H1 (cell line): ENCODE measurements around the gene RIPOR3. TPM values are rescaled to one million over a fixed set of nuclear protein-coding genes. Genes with fewer than 3 reads are reported as not detected.

ENCODE experiments used
- CTCF ChIA-PET: fragments of 300-600 bp; sonication (Branson Sonifier 250); formaldehyde crosslinking; loops from one replicate; lab custom pipeline; 2021; ENCODE audit not compliant: partially characterized antibody; lab: Charles Lee
- POLR2A ChIA-PET: fragments of 300-600 bp; sonication (Branson Sonifier 250); formaldehyde crosslinking; loops from one replicate; lab custom pipeline; 2021; ENCODE audit warnings: inconsistent platforms; ENCODE audit not compliant: partially characterized antibody; lab: Charles Lee
- DNase-seq, 2 experiments: peaks; one replicate each; pipeline versions ENCODE4 v3.0.0 to v3.0.0-alpha.2; 2010 to 2022; ENCODE audit warnings: low spot score in 2 of 2, low read depth in 1 of 2, mixed read lengths in 1 of 2
- FAIRE-seq: peaks from 2 replicates; lab custom pipeline; 2011; peaks lifted over from hg19 to GRCh38; lab: Jason Lieb, UNC
- H2AFZ ChIP-seq: 2 replicates; pipeline ENCODE4 v1.8.1; 2012; ENCODE audit warnings: low read length, inconsistent platforms
- H2AK5ac ChIP-seq: 2 replicates; pipeline ENCODE4 v1.6.1; 2013; ENCODE audit warnings: low read depth, low read length
- H2BK120ac ChIP-seq: replicated peaks from 2 replicates; pipeline ENCODE3; 2013; ENCODE audit warnings: low read depth, low read length, inconsistent platforms
- H2BK12ac ChIP-seq: 2 replicates; pipeline ENCODE4 v1.6.1; 2013; ENCODE audit warnings: low read depth, low read length
- H2BK15ac ChIP-seq: 2 replicates; pipeline ENCODE4 v1.6.1; 2013; ENCODE audit warnings: low read length
- H2BK20ac ChIP-seq: 2 replicates; pipeline ENCODE4 v1.6.1; 2013; ENCODE audit warnings: low read length
- H2BK5ac ChIP-seq: 2 replicates; pipeline ENCODE4 v1.6.1; 2013; ENCODE audit warnings: low read depth, low read length
- H3K14ac ChIP-seq: 2 replicates; pipeline ENCODE4 v1.6.1; 2013; ENCODE audit warnings: inconsistent platforms; ENCODE audit not compliant: insufficient read length
- H3K18ac ChIP-seq: 2 replicates; pipeline ENCODE4 v1.6.1; 2013; ENCODE audit warnings: low read length; ENCODE audit errors: extremely low read depth
- H3K23ac ChIP-seq: 2 replicates; pipeline ENCODE4 v1.6.1; 2013; ENCODE audit warnings: inconsistent platforms; ENCODE audit not compliant: insufficient read length
- H3K23me2 ChIP-seq: 2 replicates; pipeline ENCODE4 v1.6.1; 2013; ENCODE audit warnings: low read depth, low read length
- H3K27ac ChIP-seq: 2 replicates; pipeline ENCODE4 v1.6.1; 2011; ENCODE audit warnings: low read depth, low read length, inconsistent platforms
- H3K27me3 ChIP-seq, 4 experiments: replicated peaks in 1 of 4; 1 replicate in 1 of 4; 2 replicates in 3 of 4; pipeline versions ENCODE4 v1.6.1 to v1.8.1; 2011 to 2013; ENCODE audit warnings: low read length in 3 of 4, mild to moderate bottlenecking in 3 of 4, inconsistent platforms in 2 of 4, mixed read lengths in 2 of 4, moderate library complexity in 1 of 4; ENCODE audit not compliant: control insufficient read depth in 3 of 4, insufficient read depth in 3 of 4; ENCODE audit errors: extremely low read depth in 1 of 4
- H3K36me3 ChIP-seq, 4 experiments: 2 replicates each; pipeline versions ENCODE4 v1.6.1 to v1.8.1; 2011 to 2013; ENCODE audit warnings: mild to moderate bottlenecking in 4 of 4, low read length in 3 of 4, moderate library complexity in 2 of 4, control low read depth in 1 of 4, inconsistent platforms in 1 of 4; ENCODE audit not compliant: insufficient read depth in 4 of 4, control insufficient read depth in 2 of 4
- H3K4ac ChIP-seq: replicated peaks from 2 replicates; pipeline ENCODE3; 2013; ENCODE audit warnings: low read length, low read depth, mixed read lengths, inconsistent platforms; ENCODE audit not compliant: insufficient read length
- H3K4me1 ChIP-seq, 4 experiments: replicated peaks in 1 of 4; 1 replicate in 1 of 4; 2 replicates in 3 of 4; pipeline versions ENCODE4 v1.6.1 to v1.8.1; 2011 to 2013; ENCODE audit warnings: low read length in 3 of 4, inconsistent platforms in 2 of 4, mixed read lengths in 1 of 4; ENCODE audit not compliant: insufficient read depth in 4 of 4, control insufficient read depth in 3 of 4
- H3K4me2 ChIP-seq, 2 experiments: 2 replicates each; pipeline versions ENCODE4 v1.6.1 to v1.8.1; 2011 to 2013; ENCODE audit warnings: low read depth in 2 of 2, low read length in 2 of 2, control low read depth in 1 of 2, inconsistent platforms in 1 of 2, mild to moderate bottlenecking in 1 of 2; ENCODE audit not compliant: insufficient read depth in 1 of 2
- H3K4me3 ChIP-seq, 4 experiments: fragments of 200-600, 300-600 bp in 1 of 4; sonication (generic), shearing (Covaris generic), sonication (Bioruptor Twin) in 1 of 4; 2 replicates each; pipeline versions ENCODE4 v1.5.1 to v1.8.1; 2011 to 2016; ENCODE audit warnings: low read length in 4 of 4, low read depth in 3 of 4, control low read depth in 2 of 4, inconsistent platforms in 2 of 4, mild to moderate bottlenecking in 2 of 4, mixed read lengths in 1 of 4, moderate library complexity in 1 of 4; ENCODE audit not compliant: insufficient read depth in 2 of 4; ENCODE audit errors: extremely low read depth in 1 of 4
- H3K56ac ChIP-seq: replicated peaks from 2 replicates; pipeline ENCODE3; 2013; ENCODE audit warnings: low read depth, mild to moderate bottlenecking, mixed read lengths, low read length, inconsistent platforms; ENCODE audit not compliant: insufficient read length
- H3K79me1 ChIP-seq: 2 replicates; pipeline ENCODE4 v1.6.1; 2013; ENCODE audit warnings: low read depth, low read length, control low read depth
- H3K79me2 ChIP-seq, 2 experiments: 2 replicates each; pipeline versions ENCODE4 v1.6.1 to v1.8.1; 2012 to 2013; ENCODE audit warnings: low read length in 2 of 2, mild to moderate bottlenecking in 2 of 2, inconsistent platforms in 1 of 2; ENCODE audit not compliant: insufficient read depth in 2 of 2, control insufficient read depth in 1 of 2
- H3K9ac ChIP-seq, 4 experiments: replicated peaks in 1 of 4; 1 replicate in 1 of 4; 2 replicates in 3 of 4; pipeline versions ENCODE4 v1.6.1 to v1.8.1; 2011 to 2013; ENCODE audit warnings: low read depth in 3 of 4, low read length in 3 of 4, control low read depth in 2 of 4, mild to moderate bottlenecking in 2 of 4, moderate library complexity in 2 of 4, inconsistent platforms in 1 of 4; ENCODE audit errors: extremely low read depth in 1 of 4
- H3K9me3 ChIP-seq, 2 experiments: 2 replicates each; pipeline versions ENCODE4 v1.6.1 to v1.8.1; 2012 to 2013; ENCODE audit warnings: mild to moderate bottlenecking in 2 of 2, moderate library complexity in 2 of 2, control low read depth in 1 of 2, inconsistent platforms in 1 of 2, low read depth in 1 of 2, low read length in 1 of 2, mixed read lengths in 1 of 2; ENCODE audit not compliant: insufficient read depth in 2 of 2
- H4K20me1 ChIP-seq, 2 experiments: replicated peaks in 1 of 2; 2 replicates each; pipeline versions ENCODE3 to v1.8.1; 2011 to 2013; ENCODE audit warnings: inconsistent platforms in 2 of 2, low read length in 2 of 2, mild to moderate bottlenecking in 1 of 2; ENCODE audit not compliant: insufficient read depth in 2 of 2, control insufficient read depth in 1 of 2
- H4K5ac ChIP-seq: 2 replicates; pipeline ENCODE4 v1.6.1; 2013; ENCODE audit warnings: low read length, low read depth, mixed read lengths, inconsistent platforms; ENCODE audit not compliant: insufficient read length
- H4K8ac ChIP-seq: 2 replicates; pipeline ENCODE4 v1.8.0; 2013; ENCODE audit warnings: mild to moderate bottlenecking, moderate library complexity, low read length, inconsistent platforms; ENCODE audit not compliant: insufficient read depth; ENCODE audit errors: extremely low read depth
- H4K91ac ChIP-seq: replicated peaks from 2 replicates; pipeline ENCODE3; 2013; ENCODE audit warnings: low read length, mixed read lengths, inconsistent platforms; ENCODE audit not compliant: insufficient read length
- CBX8 ChIP-seq: fragments of 300-800, 300-1000 bp; sonication (generic); IDR thresholded peaks from 2 replicates; pipeline ENCODE4 v1.7.1; 2016; ENCODE audit warnings: low read depth, low read length, borderline replicate concordance
- CREB1 ChIP-seq: IDR thresholded peaks from 2 replicates; pipeline ENCODE4 v1.6.1; 2012; ENCODE audit warnings: inconsistent platforms
- GABPA ChIP-seq: IDR thresholded peaks from 2 replicates; pipeline ENCODE4 v1.6.1; 2011; ENCODE audit warnings: mild to moderate bottlenecking, low read length, moderate library complexity, borderline replicate concordance; ENCODE audit not compliant: insufficient read depth
- HDAC2 ChIP-seq, 2 experiments: fragments of 300-600 bp in 1 of 2; sonication (generic) in 1 of 2; IDR thresholded peaks; 2 replicates each; pipeline ENCODE4 v1.6.1; 2011 to 2012; ENCODE audit warnings: low read depth in 2 of 2, low read length in 2 of 2, mild to moderate bottlenecking in 2 of 2, moderate library complexity in 2 of 2, borderline replicate concordance in 1 of 2, inconsistent platforms in 1 of 2
- RBBP5 ChIP-seq: IDR thresholded peaks from 2 replicates; pipeline ENCODE4 v1.7.1; 2012; ENCODE audit warnings: low read depth, mild to moderate bottlenecking, inconsistent platforms, low read length, moderate library complexity, borderline replicate concordance
- SIRT6 ChIP-seq: IDR thresholded peaks from one replicate; pipeline ENCODE4 v1.7.1; 2012; ENCODE audit warnings: low read length, inconsistent platforms
- TAF1 ChIP-seq: IDR thresholded peaks from 2 replicates; pipeline ENCODE4 v1.6.1; 2011; ENCODE audit warnings: mild to moderate bottlenecking, low read depth, low read length
- WGBS, 2 experiments: shearing (Covaris generic) in 1 of 2; methylation state at CpG; one replicate each; pipeline versions ENCODE4 v1.1.6 to v1.1.7; 2013 to 2015; ENCODE audit warnings: low lambda C conversion rate in 2 of 2, mixed read lengths in 2 of 2, inconsistent platforms in 1 of 2, low coverage in 1 of 2, missing lambda C conversion rate in 1 of 2; ENCODE audit not compliant: insufficient replicate concordance in 2 of 2, insufficient coverage in 1 of 2, insufficient read length in 1 of 2; ENCODE audit errors: extremely low coverage in 1 of 2, missing lambda C conversion rate in 1 of 2; 5-methylcytosine and 5-hydroxymethylcytosine counted together
- polyA plus RNA-seq, 7 experiments: library from polyadenylated mRNA; depleted of rRNA in 3 of 7; stranded (reverse) in 5 of 7; unstranded in 2 of 7; fragments of >200 nt in 5 of 7; fragments of 200-250 nt in 2 of 7; gene quantifications; 1 replicate in 5 of 7; 2 replicates in 1 of 7; 4 replicates in 1 of 7; pipeline versions ENCODE4 v1.2.1 to v1.2.3, GENCODE V29; 2011 to 2013; ENCODE audit warnings: missing spikeins in 2 of 7, mixed read lengths in 2 of 7
- total RNA-seq: library from RNA; stranded (reverse); fragmentation: NEBNext Ultra II Directional; extraction: Animal tissue kit (Norgen Biotek cat#: 25700); gene quantifications from 2 replicates; pipeline ENCODE4 v1.2.1, GENCODE V29; 2021

Gene RIPOR3
- total and polyA plus RNA-seq, 2 of the 8 experiments (the other 6 are each of a cell fraction or from before 2014, with no cell fraction given): 3.6 to 4.5 TPM

DNA sequence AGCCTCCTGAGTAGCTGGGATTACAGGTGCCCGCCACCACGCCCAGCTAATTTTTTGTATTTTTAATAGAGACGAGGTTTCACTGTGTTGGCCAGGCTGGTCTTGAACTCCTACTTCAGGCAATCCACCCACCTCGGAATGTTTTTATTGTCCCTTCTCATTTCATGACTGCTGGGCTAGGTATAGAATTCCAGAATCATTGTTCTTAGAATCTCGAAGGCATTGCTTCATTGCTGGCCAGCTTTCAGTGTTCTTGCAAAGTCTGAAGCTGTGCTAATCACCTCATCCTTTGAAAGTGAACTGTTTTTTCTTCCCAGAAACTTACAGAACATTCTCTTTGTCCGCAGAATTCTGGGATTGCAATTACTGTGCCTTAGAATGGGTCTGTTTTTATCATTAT, 132.2 kb downstream of the RIPOR3 start:
- POLR2A ChIA-PET: no interaction called here

More for the DNA sequence above, 132.2 kb downstream of the RIPOR3 start:
- H3K23ac ChIP-seq: no peak overlapping the region
- H3K27ac ChIP-seq: no peak overlapping the region
- H3K4me2 ChIP-seq: no peak overlapping the region
- H2AK5ac ChIP-seq: no peak overlapping the region
- no peak overlapping the region for H3K4me3 ChIP-seq
- WGBS, 2 experiments: 96% methylated on average over 6 of the region's 6 CpGs; no CpG with 5 or more reads in 1 of the 2 experiments
- H3K23me2 ChIP-seq: no peaks in the 10 kb centered on the region
- no peaks in the 10 kb centered on the region for H3K4me1 ChIP-seq
- no peak overlapping the region for H3K9ac ChIP-seq
- no peak overlapping the region for H3K18ac ChIP-seq
- H3K56ac ChIP-seq: no peak overlapping the region
- no peak for DNase-seq
- peaks cover 0 to 14% (median 3%) of the 10 kb centered on the region in 4 experiments; a peak in 3 of 8 replicates for H3K36me3 ChIP-seq
- no peak overlapping the region for H2AFZ ChIP-seq
- H3K27me3 ChIP-seq: no peaks in the 10 kb centered on the region
- H3K79me2 ChIP-seq: peaks cover 0 to 7% of the 10 kb centered on the region in 2 experiments; a peak in 1 of 4 replicates
- peaks cover 0 to 7% of the 10 kb centered on the region in 2 experiments for H4K20me1 ChIP-seq
- no peak overlapping the region for H4K8ac ChIP-seq
- H2BK120ac ChIP-seq: no peak overlapping the region
- no peak overlapping the region for H4K5ac ChIP-seq
- H2BK15ac ChIP-seq: no peak overlapping the region
- H2BK12ac ChIP-seq: no peak overlapping the region
- peaks cover 2% of the 10 kb centered on the region for H3K79me1 ChIP-seq
- H3K9me3 ChIP-seq: no peaks in the 10 kb centered on the region
- H3K14ac ChIP-seq: no peak overlapping the region
- no peak for TF ChIP-seq TAF1
- TF ChIP-seq GABPA: no peak
- TF ChIP-seq HDAC2 (IDR thresholded peaks at IDR 0.05; ENCODE audit: borderline replicate concordance in 1 of 2, low read depth in 2 of 2, low read length in 2 of 2): no peak
- no peak for TF ChIP-seq RBBP5
- TF ChIP-seq CREB1: no peak
- TF ChIP-seq SIRT6: no peak
- TF ChIP-seq CBX8: no peak
- CTCF ChIA-PET: interaction anchor here (1.3 to 1.7 kb wide), 5 partner anchors 11 to 31 kb away, joined by 3 to 5 read pairs (median 4); no protein-coding TSS in a partner anchor
- no peak overlapping the region for H2BK20ac ChIP-seq
- H3K4ac ChIP-seq: no peak overlapping the region
- H2BK5ac ChIP-seq: no peak overlapping the region
- H4K91ac ChIP-seq: no peak overlapping the region
- no peak for FAIRE-seq
